ENCODE measurements around the gene FAM222A.

DNA sequence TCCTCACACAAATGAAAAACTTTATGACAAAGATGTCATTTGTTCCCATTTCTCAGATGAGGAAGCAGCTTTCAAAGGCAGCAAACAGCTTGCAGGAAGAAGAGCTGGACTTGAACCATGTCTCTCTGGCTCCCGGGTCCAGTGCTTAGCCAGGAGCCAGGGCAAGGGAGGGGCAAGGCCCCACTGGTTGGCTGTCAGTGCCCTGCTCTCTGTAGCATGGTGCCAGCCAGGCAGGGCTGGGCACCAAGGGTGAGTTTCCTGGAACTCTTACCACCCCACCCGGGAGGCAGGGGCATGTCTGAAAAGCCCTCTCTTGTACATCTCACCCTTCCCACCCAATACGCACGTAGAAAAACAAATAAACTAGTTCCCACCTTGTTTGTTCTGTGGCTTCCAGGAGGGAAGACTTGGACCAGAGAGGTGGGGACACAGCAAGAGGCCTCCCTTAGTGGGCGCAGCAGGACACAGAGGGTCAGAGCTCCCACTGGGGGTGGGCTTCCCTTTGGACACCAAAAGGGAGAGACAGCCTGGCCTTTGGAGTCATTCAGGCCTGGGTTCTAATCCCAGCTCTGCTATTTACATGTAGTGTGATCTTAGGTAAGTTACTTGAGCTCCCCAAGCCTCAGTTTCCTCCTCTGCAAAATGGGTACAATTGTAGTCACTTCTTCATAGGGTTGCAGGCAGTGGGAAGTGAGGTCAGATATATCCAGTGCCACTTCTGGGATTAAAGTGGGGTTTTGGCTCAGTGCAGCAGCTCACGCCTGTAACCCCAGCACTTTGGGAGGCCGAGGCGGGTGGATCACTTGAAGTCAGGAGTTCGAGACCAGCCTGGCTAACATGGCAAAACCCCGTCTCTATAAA lies 102.4 kb downstream of the FAM222A start:
- TF ChIP-seq, protein P1, sequence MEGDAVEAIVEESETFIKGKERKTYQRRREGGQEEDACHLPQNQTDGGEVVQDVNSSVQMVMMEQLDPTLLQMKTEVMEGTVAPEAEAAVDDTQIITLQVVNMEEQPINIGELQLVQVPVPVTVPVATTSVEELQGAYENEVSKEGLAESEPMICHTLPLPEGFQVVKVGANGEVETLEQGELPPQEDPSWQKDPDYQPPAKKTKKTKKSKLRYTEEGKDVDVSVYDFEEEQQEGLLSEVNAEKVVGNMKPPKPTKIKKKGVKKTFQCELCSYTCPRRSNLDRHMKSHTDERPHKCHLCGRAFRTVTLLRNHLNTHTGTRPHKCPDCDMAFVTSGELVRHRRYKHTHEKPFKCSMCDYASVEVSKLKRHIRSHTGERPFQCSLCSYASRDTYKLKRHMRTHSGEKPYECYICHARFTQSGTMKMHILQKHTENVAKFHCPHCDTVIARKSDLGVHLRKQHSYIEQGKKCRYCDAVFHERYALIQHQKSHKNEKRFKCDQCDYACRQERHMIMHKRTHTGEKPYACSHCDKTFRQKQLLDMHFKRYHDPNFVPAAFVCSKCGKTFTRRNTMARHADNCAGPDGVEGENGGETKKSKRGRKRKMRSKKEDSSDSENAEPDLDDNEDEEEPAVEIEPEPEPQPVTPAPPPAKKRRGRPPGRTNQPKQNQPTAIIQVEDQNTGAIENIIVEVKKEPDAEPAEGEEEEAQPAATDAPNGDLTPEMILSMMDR (IDR thresholded peaks at IDR 0.05): no peak
- TF ChIP-seq EZH2phosphoT487 (IDR thresholded peaks at IDR 0.05): no peak
- TF ChIP-seq EZH2 (IDR thresholded peaks at IDR 0.05): no peak
